ENCODE results near the gene NEDD8. TPM values are rescaled to one million over a fixed set of nuclear protein-coding genes. Genes with fewer than 3 reads are reported as not detected.
A peak's percentile ranks its signal among the peaks of the same experiment; 100 is the strongest.

NEDD8 gene
- total RNA-seq, 4 donors from 2014 or later = 68.6 to 109 (median 98.3) TPM

DNA sequence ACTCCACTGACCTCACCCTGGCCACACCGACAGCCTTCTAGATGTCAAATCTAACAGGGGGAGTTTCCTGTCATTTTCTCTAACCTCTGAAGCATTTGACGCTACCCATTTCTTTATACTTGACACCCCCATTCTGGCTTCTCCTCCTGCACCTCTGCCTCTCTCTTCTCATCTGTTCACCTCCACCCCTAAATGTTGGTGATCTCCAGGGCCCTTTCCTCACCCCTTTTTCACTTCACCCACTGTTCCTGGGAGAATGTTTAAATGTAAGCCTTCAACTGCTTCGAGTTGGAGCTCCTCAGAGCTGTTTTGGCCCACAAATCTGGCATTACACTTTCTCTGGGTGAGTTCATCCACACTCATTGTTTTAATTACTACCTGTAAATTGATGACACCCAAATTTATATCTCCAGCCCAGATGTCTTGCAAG lies 39.7 kb upstream of the NEDD8 start:
- WGBS, 2 donors = 23 to 26% methylated on average over 3 of the region's 3 CpGs
- H3K4me1 ChIP-seq = peaks cover 0 to 24% (median 8%) of the 10 kb centered on the region in 4 donors
- peak overlapping the region; percentile 88 to 99 (median 99) for H3K27ac ChIP-seq
- H3K27me3 ChIP-seq = no peaks in the 10 kb centered on the region
- DNase-seq (ENCODE audit: low spot score in 2 of 2) = no peak
- H3K4me3 ChIP-seq = peak overlapping the region; percentile 77 to 99 (median 95)
- H3K36me3 ChIP-seq = peaks cover 0 to 34% (median 4%) of the 10 kb centered on the region in 3 donors
- H3K9me3 ChIP-seq = no peaks in the 10 kb centered on the region
- TF ChIP-seq, protein P1, sequence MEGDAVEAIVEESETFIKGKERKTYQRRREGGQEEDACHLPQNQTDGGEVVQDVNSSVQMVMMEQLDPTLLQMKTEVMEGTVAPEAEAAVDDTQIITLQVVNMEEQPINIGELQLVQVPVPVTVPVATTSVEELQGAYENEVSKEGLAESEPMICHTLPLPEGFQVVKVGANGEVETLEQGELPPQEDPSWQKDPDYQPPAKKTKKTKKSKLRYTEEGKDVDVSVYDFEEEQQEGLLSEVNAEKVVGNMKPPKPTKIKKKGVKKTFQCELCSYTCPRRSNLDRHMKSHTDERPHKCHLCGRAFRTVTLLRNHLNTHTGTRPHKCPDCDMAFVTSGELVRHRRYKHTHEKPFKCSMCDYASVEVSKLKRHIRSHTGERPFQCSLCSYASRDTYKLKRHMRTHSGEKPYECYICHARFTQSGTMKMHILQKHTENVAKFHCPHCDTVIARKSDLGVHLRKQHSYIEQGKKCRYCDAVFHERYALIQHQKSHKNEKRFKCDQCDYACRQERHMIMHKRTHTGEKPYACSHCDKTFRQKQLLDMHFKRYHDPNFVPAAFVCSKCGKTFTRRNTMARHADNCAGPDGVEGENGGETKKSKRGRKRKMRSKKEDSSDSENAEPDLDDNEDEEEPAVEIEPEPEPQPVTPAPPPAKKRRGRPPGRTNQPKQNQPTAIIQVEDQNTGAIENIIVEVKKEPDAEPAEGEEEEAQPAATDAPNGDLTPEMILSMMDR (IDR thresholded peaks at IDR 0.05) = no peak
- no peak for TF ChIP-seq POLR2A (IDR thresholded peaks at IDR 0.05)
- TF ChIP-seq EP300 (IDR thresholded peaks at IDR 0.05) = no peak

- H3K4me1 ChIP-seq = peaks cover 0 to 24% (median 8%) of the 10 kb centered on the region in 4 donors
- no peaks in the 10 kb centered on the region for H3K27me3 ChIP-seq
- H3K36me3 ChIP-seq = peaks cover 0 to 39% (median 4%) of the 10 kb centered on the region in 3 donors
- peak within 1 kb of the TSS; percentile 77 to 99 (median 95) for H3K4me3 ChIP-seq
- H3K9me3 ChIP-seq = no peaks in the 10 kb centered on the region
- TF ChIP-seq, protein P1 (IDR thresholded peaks at IDR 0.05) = peak; percentile 77 to 92 (median 89)
- peak in 1 of 2 donors; percentile 49 for TF ChIP-seq POLR2A (IDR thresholded peaks at IDR 0.05)
- TF ChIP-seq EP300 (IDR thresholded peaks at IDR 0.05) = peak in 1 of 2 donors; percentile 67
- DNase-seq (ENCODE audit: low spot score in 2 of 2) = peak; percentile 65 to 75
- 0 to 1% methylated on average over 8 to 26 of the region's 61 CpGs for WGBS, 2 donors
- peak within 1 kb of the TSS; percentile 88 to 99 (median 99) for H3K27ac ChIP-seq
These were observed 39.1 kb upstream of the NEDD8 start, which contains the start of gene RABGGTA for GRCh38 chr14:24271134-24271833. RABGGTA (minus strand) TSS chr14:24271597; CDS start chr14:24271115, 482 bp downstream.

DNA sequence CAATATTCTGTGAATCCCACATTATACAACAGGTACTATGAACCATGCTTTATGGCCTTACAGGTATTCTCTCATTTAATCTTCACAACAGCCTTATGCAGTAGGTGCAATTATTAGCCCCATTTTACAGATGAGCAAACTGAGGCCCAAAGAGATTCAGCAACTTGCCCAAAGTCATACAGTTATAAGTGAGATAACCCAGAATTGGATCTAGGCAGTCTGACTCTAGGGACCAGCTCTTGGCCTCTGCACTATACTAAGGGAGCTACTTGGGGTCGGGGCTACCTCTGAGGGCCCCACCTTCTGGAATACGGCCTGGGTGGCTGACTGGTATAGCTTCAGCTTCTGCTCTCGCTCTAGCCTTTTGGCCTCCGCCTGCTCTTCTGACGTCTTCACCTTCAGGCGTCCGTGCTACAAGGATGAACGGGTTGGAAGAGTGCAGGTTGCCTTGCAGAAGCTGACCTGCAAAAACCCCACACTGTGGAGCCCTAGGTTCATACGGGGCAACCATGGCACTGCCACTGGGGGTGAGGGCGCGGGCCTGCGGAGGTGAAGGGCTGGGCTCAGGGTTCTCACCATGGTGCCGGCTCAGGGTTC lies 38.5 kb upstream of the NEDD8 start:
- DNase-seq (ENCODE audit: low spot score in 2 of 2) = no peak
- no peak for TF ChIP-seq EP300 (IDR thresholded peaks at IDR 0.05)
- TF ChIP-seq, protein P1 (IDR thresholded peaks at IDR 0.05) = no peak
- TF ChIP-seq POLR2A (IDR thresholded peaks at IDR 0.05) = no peak
- Histone ChIP-seq H3K27me3 (no peaks in the 10 kb centered on the region), H3K9me3 (no peaks in the 10 kb centered on the region), H3K36me3 (peaks cover 0 to 46% (median 4%) of the 10 kb centered on the region in 3 donors), H3K4me1 (peaks cover 0 to 22% (median 8%) of the 10 kb centered on the region in 4 donors), H3K27ac (peak overlapping the region; percentile 88 to 99 (median 99)), H3K4me3 (peak overlapping the region; percentile 77 to 99 (median 95))
- 13 to 14% methylated on average over 11 to 12 of the region's 13 CpGs for WGBS, 2 donors

- WGBS, 2 donors = 93 to 97% methylated on average over 14 of the region's 14 CpGs
- Histone ChIP-seq H3K27ac (no peak overlapping the region), H3K36me3 (peaks cover 0 to 52% (median 4%) of the 10 kb centered on the region in 3 donors), H3K4me1 (peaks cover 0 to 19% (median 8%) of the 10 kb centered on the region in 4 donors), H3K4me3 (no peak overlapping the region), H3K27me3 (no peaks in the 10 kb centered on the region), H3K9me3 (no peaks in the 10 kb centered on the region)
- no peak for DNase-seq (ENCODE audit: low spot score in 2 of 2)
- TF ChIP-seq EP300 (IDR thresholded peaks at IDR 0.05) (no peak), POLR2A (IDR thresholded peaks at IDR 0.05) (no peak)
- TF ChIP-seq, protein P1 (IDR thresholded peaks at IDR 0.05) = no peak
These were observed 37.9 kb upstream of the NEDD8 start for GRCh38 chr14:24269910-24270536.
